ENCODE measurements around the gene ANKRD33B. TPM values are rescaled to one million over a fixed set of nuclear protein-coding genes. Genes with fewer than 3 reads are reported as not detected.
A peak's percentile ranks its signal among the peaks of the same experiment; 100 is the strongest.
"Not testable (repeated sequence)": the region's sequence is repeated elsewhere in the genome, so short reads cannot be mapped to it uniquely, and the experiment has no call there.

ANKRD33B gene
- 30.2 TPM for polyA plus RNA-seq (2012; ENCODE audit: missing spikeins)

DNA sequence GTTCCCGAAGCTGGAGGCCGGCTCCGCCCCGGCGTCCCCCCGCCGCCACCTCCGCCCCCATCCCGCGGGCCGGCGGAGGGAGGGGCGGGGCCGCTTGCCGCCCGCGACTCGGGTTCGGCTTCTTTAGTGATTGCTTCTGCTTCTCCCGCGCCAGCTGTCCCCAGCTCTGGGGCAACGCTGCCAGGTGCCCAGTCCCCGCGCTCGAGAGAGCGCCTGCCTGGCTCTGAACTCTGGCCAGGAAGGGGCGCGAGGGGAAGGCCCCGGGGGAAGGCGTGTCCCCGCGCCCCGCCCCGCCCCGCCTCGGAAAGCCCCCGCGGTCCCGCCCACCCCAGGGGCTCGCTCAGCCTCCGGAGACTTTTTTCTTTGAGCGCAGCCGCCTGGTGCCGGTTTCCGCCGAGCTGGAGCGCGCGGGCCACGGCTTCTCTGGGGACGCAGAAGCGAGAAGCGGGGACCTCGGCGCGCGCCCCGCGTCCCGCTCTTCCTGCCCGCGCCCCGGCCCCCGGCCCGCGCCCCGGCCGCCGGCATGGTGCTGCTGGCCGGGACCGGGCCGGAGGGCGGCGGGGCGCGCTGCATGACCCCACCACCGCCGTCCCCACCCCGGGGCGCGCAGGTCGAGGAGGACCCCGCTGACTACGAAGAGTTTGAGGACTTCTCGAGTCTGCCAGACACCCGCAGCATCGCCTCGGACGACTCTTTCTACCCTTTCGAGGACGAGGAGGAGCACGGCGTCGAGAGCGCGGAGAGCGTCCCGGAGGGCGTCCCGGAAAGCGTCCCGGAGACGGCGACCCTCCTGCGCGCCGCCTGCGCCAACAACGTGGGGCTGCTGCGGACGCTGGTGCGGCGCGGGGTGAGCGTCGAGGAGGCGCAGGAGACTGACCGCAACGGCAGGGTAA, at the start of gene ANKRD33B:
ANKRD33B (plus strand) TSS at position 126 of the 893 bp plus-strand sequence; CDS start at position 524, 398 bp downstream.
- DNase-seq (ENCODE audit: insufficient read length) (peak; percentile 80), FAIRE-seq (peak; percentile 61)
- TF ChIP-seq POLR2A (IDR thresholded peaks at IDR 0.05; ENCODE audit: low read depth, low read length) (peak; percentile 86), TAF1 (IDR thresholded peaks at IDR 0.05; ENCODE audit: borderline replicate concordance, low read depth, low read length) (peak; percentile 77; the same call in 1 of the 2 replicates), POLR2AphosphoS5 (IDR thresholded peaks at IDR 0.05; ENCODE audit: low read depth, low read length) (0 out of 2 replicates have a peak, but pooled peaks have one; percentile 42)

DNA sequence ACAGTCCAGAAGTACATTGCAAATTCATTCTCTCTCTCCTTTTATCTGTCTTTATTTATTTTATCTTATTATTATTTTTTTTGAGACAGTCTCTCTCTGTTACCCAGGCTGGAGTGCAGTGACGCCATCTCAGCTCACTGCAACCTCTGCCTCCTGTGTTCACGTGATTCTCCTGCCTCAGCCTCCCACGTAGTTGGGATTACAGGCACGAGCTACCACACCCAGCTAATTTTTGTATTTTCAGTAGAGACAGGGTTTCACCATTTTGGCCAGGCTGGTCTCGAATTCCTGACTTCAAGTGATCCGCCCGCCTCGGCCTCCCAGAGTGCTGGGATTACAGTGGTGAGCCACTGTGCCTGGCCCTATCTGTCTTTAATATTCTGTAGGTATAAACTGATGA, 49.3 kb upstream of the ANKRD33B start:
- FAIRE-seq; DNase-seq (ENCODE audit: insufficient read length): not testable (repeated sequence)

DNA sequence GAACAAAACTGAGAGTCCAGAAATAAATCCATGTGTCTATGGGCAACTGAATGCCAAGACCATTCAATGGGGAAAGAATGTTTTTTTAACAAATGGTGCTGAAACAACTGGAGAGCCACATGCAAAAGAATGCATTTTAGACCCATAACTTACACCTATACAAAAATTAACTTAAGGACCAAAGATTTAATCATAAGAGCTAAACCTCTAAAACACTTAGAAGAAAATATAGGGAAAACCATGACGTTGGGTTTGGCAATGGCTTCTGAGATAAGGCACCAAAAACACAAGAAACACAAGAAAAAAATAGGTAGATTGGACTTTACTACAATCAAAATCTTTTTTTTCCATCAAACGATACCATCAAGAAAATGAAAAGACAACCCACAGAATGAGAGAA, 48.4 kb upstream of the ANKRD33B start:
- no peak for DNase-seq (ENCODE audit: insufficient read length)
- FAIRE-seq = no peak
- TF ChIP-seq POLR2AphosphoS5 (IDR thresholded peaks at IDR 0.05; ENCODE audit: low read depth, low read length) = no peak
- TF ChIP-seq POLR2A (IDR thresholded peaks at IDR 0.05; ENCODE audit: low read depth, low read length) = no peak
- no peak for TF ChIP-seq TAF1 (IDR thresholded peaks at IDR 0.05; ENCODE audit: borderline replicate concordance, low read depth, low read length)

DNA sequence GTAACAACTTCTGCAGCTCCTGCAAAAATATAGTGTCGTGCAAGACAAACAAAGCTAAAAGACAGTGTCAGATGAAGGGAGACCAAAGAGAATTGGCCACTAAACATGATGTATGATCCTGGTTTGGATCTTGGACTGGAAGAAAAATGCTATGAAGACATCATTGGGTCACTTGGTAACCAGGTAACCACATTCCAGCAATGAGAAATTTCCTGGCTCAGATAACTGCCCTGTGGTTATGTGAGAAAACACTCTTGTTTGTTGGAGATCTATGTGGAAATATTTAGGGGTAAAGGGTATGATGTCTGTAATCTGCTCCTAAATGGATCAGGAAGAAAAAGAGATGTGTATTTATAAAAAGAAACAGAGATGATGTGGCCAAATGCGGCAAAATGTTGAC, 45.5 kb upstream of the ANKRD33B start:
- FAIRE-seq (no peak), DNase-seq (ENCODE audit: insufficient read length) (no peak)
- no peak for TF ChIP-seq TAF1 (IDR thresholded peaks at IDR 0.05; ENCODE audit: borderline replicate concordance, low read depth, low read length)

DNA sequence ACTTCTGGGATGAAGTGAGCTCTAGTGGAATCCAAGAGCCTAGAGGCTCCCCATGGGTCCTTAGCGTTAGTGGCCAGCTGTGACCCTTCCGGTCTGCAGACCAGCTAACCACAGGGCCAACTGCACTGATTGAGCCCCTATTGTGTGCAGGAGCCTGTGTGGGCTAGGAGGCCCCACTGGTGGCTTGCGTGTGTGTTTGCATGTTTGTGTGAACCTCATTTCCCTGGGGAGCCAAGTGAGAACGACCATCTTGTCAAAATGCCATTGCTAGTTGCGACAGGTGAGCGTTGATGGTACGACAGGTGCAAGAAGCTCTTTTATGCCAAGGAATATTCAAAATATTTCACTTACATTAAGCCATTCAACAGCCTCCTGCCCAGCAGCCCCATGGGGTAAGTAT, 44.1 kb upstream of the ANKRD33B start:
- no peak for TF ChIP-seq POLR2AphosphoS5 (IDR thresholded peaks at IDR 0.05; ENCODE audit: low read depth, low read length)
- TF ChIP-seq POLR2A (IDR thresholded peaks at IDR 0.05; ENCODE audit: low read depth, low read length) = no peak
- TF ChIP-seq TAF1 (IDR thresholded peaks at IDR 0.05; ENCODE audit: borderline replicate concordance, low read depth, low read length) = no peak
- FAIRE-seq = no peak
- no peak for DNase-seq (ENCODE audit: insufficient read length)

DNA sequence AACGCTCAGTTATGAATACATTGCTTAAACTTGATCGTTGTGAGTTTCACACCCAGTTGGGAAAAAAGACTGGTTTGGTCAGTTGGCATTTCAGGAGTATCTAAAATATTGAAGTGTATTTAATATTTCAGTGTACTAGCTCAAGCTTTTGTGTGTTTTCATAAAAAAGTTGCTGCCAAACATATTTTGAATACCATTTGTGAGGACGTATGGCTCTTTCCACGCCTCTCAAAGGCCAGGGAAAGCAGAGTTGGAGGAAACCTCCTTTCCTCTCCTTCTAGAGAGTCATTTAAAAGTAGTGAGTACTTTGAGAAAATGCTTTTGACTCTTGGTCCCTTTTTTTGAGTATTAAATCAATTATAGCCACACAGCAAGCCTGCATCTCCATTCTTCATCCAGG, 43.2 kb upstream of the ANKRD33B start:
- TF ChIP-seq TAF1 (IDR thresholded peaks at IDR 0.05; ENCODE audit: borderline replicate concordance, low read depth, low read length) = no peak
- no peak for TF ChIP-seq POLR2A (IDR thresholded peaks at IDR 0.05; ENCODE audit: low read depth, low read length)
- TF ChIP-seq POLR2AphosphoS5 (IDR thresholded peaks at IDR 0.05; ENCODE audit: low read depth, low read length) = no peak
- no peak for FAIRE-seq

DNA sequence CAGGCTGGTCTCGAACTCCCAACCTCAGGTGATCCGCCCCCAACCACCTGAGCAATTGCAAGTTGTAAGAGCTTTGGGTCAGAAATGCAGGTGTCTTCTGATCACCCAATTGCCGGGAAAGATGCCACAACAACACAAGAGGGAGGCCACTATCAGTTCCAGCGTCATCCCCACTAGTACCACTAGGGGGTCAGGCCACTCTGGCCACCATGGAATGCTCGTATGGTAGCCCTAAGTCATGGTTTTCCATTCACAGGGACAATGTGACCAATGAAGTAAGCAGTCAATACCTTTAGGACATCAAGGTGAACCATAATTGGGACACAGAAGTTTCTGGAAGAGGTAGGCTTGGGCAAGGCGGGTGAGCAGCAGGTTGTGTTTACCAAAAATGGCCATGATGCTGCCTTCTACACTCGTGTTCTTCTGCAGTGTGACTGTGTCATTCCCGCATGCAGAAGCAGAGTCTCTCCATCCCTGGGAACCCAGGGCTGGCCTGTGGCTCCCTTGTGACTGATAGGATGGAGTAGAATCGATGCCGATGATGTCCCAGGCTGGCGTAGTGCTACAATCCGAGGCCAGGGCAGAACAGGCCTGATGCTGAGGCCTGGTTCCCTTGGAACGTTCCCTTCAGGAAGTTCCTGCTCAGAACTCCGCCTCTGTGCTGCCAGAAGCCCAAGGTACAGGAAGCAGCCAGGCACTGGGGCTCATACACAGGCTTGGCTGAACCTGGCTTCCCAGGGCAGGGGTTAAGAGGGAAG, 42.2 kb upstream of the ANKRD33B start:
- FAIRE-seq = no peak
- no peak for DNase-seq (ENCODE audit: insufficient read length)
- no peak for TF ChIP-seq POLR2A (IDR thresholded peaks at IDR 0.05; ENCODE audit: low read depth, low read length)
- TF ChIP-seq POLR2AphosphoS5 (IDR thresholded peaks at IDR 0.05; ENCODE audit: low read depth, low read length) = no peak
- no peak for TF ChIP-seq TAF1 (IDR thresholded peaks at IDR 0.05; ENCODE audit: borderline replicate concordance, low read depth, low read length)

More for the DNA sequence above, 43.2 kb upstream of the ANKRD33B start:
- no peak for DNase-seq (ENCODE audit: insufficient read length)

DNA sequence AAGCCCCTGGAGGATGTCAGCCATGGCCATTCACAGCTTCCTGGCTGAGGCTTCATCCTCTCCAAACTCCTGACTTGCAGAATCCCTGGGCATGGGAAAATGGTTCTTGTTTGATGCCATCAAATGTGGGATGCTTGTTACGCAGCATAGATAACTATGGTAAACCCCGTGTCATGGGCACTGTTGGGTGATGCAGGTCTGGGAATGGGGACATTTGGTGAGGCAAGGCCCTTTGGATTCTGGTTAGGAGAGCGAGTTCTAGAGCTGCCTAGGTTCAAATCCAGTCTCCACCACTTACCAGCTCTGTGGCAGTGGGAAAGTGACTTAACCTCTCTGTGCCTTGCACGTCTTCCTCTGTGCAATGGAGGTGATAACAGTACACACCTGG, 41.7 kb upstream of the ANKRD33B start:
- no peak for FAIRE-seq
- TF ChIP-seq TAF1 (IDR thresholded peaks at IDR 0.05; ENCODE audit: borderline replicate concordance, low read depth, low read length) (no peak), POLR2AphosphoS5 (IDR thresholded peaks at IDR 0.05; ENCODE audit: low read depth, low read length) (no peak)
- no peak for DNase-seq (ENCODE audit: insufficient read length)

DNA sequence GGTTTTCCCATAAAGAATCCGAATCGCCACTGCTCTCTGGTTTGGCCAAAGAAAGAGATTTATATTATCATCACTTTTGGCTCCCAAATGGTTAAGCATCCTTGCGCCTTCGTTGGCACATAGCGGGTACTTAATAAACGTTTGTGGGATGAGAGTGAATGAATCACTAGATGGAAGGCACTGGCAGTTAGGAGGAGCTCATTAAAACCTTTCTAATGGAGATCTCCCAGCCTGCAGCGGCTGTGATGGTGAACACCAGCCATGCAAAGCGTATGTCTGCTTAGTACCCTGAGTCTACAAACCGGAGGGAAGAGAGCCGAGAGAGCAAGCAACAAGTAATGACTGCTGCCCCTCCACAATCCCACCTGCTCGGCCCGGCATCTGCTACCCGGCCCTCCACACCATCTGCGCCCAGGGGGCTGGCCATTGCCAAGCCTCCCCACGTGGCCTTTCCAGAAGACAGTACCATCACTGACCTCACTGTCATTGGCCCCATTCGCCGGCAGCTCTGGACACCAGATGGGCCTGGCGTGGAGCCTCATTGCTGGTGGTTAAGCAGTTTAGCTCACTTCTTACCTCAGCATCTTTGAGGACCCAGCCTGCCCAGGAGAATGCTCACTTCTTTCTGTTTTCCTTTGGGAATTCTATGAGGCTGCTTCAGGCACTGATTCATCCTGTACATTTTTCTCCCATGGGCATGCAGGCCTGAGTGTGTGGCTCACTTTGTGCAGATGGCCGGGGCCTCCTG, 39.3 kb upstream of the ANKRD33B start:
- DNase-seq (ENCODE audit: insufficient read length) = no peak
- no peak for TF ChIP-seq POLR2A (IDR thresholded peaks at IDR 0.05; ENCODE audit: low read depth, low read length)
- no peak for FAIRE-seq

DNA sequence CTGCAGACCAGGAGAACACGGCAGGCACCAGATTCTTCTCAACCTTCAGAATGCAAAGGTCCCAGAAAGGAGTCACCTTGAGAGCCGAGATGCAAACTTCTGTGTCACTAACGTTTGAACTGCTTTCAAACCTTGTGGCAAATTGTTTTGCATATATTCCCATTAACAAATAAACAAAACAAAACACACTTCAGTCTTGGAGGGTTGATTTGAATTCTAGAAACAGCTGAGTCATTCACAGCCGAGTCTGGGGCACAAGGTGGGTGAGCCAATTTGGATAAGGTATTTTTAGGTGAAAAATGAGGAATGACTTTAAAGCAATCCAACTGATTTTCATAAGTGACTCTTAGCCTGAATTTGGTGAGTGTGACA, 38.8 kb upstream of the ANKRD33B start:
- no peak for TF ChIP-seq TAF1 (IDR thresholded peaks at IDR 0.05; ENCODE audit: borderline replicate concordance, low read depth, low read length)
- TF ChIP-seq POLR2A (IDR thresholded peaks at IDR 0.05; ENCODE audit: low read depth, low read length) = no peak
- TF ChIP-seq POLR2AphosphoS5 (IDR thresholded peaks at IDR 0.05; ENCODE audit: low read depth, low read length) = no peak
- FAIRE-seq = no peak
- no peak for DNase-seq (ENCODE audit: insufficient read length)

DNA sequence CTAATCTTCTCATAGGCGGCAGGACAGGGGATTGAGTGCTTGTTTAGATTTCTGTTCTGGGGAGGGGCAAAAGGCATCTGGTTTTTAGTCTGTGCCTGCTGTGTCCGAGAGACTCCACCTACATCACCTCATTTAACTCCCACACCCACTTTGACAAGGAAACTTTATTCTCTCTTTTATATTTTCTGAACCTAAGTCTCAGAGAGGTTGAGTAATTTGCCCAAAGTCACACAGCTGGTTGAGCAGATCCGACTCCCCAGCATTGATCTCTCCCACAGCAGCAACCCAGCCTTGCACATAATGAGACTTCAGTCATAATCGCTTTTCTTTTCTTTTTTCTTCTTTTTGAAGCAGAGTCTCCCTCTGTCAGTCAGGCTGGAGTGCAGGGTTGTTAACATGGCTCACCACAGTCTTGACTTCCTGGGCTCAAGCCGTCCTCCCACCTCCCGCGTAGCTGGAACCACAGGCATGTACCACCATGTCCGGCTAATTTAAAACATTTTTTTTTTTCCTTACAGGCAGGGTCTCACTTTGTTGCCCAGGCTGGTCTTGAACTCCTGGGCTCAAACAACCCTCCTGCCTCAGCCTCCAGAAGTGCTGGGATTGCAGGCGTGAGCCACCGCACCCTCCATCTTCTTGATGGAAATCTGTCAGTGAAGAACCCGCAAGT, 36.5 kb upstream of the ANKRD33B start:
- no peak for TF ChIP-seq POLR2AphosphoS5 (IDR thresholded peaks at IDR 0.05; ENCODE audit: low read depth, low read length)
- no peak for TF ChIP-seq POLR2A (IDR thresholded peaks at IDR 0.05; ENCODE audit: low read depth, low read length)
- no peak for TF ChIP-seq TAF1 (IDR thresholded peaks at IDR 0.05; ENCODE audit: borderline replicate concordance, low read depth, low read length)
- FAIRE-seq (no peak), DNase-seq (ENCODE audit: insufficient read length) (no peak)
